Ureter (tissue), 1 donor: ENCODE results near the gene PRR20D. TPM values are rescaled to one million over a fixed set of nuclear protein-coding genes. Genes with fewer than 3 reads are reported as not detected.
"Not testable (repeated sequence)": the region's sequence is repeated elsewhere in the genome, so short reads cannot be mapped to it uniquely, and the experiment has no call there.

Source experiments
- DNase-seq: peaks from one replicate; pipeline ENCODE4 v3.0.0-alpha.2; 2020; ENCODE audit warnings: low spot score
- total RNA-seq: library from RNA; stranded (reverse); gene quantifications from one replicate; pipeline ENCODE4 v1.2.4, GENCODE V29; 2023
- donor health status: DM: yes; HTN: yes; CAD: no.

The PRR20D gene
- total RNA-seq: not detected

DNA sequence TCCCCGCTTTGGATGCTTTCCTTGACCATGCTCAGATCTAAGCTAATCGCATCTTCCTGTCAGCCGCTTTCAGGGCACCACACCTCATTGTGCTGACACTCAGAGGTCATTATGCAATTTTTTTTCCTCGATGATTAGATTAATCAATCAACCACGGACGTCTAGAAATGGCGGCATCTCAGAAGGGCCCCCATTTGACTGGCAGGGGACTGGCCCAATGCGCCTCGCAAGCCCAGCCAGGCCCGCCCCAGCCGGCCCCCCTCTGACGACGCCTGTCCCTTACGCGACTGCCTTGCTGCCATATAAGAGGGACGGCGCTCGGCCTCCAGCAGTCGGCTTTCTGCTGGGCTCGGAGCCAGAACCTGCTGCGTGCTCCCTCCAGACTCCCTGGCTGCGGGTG lies at the start of gene PRR20D:
Gene PRR20D (plus strand): TSS at position 301 of the 400 bp plus-strand sequence. CDS start 387 bp downstream, outside the sequence.
- not testable (repeated sequence) for DNase-seq

DNA sequence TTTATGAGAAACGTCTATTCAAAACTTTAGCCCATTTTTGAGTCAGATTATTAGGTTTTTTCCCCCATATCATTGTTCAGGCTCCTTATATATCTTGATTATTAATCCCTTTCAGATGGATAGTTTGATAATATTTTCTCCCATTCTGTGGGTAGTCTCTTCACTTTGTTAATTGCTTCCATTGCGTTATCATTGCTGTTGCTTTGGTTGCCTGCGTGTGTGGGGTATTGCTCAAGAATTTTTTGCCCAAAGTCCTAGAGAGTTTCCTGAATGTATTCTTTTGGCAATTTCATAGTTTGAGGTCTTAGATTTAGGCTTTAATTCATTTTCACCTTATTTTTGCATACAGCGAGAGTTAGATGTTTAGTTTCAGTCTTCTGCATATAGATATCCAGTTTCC lies 45.5 kb upstream of the PRR20D start:
- no peak for DNase-seq

DNA sequence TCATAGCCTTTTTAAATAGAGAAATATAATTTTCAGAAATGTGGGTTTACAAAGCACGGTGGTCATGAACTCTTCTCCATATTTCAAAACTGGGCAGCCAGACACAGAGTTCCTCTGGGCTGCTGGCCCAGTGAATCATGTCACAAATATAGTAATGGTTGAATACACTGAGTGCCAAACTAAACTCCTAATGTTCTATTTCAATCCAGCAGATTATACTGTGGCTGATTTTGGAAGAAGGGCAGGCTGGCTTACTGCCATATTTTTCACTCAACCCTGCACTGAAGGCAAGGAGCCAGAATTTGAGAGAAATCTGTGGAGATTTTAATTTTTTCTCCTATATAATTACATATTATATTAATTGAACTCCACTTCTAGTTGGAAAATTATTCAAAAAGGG lies 36.8 kb upstream of the PRR20D start:
- DNase-seq: peak; percentile 47

DNA sequence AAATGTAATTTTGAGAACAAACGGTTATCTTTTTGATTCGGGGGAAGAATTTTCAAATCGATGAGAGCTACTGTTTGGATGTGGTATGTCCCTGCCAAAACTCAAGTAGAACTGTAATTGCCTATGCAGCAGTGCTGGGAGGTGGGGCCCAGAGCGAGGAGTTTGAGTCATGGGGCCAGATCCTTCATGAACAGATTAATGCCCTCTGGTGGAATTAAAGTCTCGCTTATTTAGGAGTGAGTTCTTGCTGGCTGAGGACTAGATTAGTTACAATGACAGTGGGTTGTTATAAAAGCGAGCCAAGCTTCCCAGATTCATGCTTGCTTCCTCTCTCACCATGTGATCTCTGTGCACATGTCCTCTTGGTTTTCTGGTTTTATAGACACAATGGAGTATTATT lies 31.5 kb upstream of the PRR20D start:
- no peak for DNase-seq

DNA sequence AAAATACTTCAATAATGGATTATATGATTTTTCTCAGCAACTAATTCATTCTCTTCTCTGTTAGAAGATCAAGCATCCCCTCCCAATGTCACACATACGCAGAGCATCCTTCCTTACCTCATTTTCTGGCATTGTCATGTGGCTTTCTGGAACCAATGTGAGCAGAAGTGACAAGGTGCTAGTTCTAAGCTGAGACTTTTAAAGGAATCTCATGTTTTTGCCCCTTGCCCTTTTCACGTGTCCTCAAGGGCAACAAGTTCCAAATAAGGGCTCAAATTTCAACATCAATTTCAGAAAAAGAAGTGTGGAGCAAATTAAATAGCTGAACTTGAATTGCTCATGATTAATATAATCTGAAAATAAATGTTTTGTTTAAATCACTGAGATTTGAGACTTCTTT lies 24.3 kb upstream of the PRR20D start:
- no peak for DNase-seq

DNA sequence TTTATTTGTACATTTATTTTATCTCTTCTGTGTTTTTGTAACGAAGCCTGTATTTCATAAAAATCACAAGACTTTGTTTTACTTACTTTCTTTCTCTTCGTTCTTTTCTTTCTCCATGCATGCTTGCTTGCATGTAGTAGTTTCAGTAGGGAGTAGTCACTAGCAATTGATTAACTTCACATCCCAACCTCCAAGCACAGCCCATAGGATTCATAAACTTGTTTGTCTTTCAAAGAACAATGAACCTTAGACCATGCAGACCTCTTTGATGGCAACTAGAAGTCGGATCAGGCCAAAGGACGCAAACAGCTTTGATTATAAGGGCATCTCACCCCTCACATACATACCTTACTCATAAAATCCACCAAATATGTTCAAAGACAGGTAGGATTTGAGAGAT lies 22.8 kb upstream of the PRR20D start:
- no peak for DNase-seq

DNA sequence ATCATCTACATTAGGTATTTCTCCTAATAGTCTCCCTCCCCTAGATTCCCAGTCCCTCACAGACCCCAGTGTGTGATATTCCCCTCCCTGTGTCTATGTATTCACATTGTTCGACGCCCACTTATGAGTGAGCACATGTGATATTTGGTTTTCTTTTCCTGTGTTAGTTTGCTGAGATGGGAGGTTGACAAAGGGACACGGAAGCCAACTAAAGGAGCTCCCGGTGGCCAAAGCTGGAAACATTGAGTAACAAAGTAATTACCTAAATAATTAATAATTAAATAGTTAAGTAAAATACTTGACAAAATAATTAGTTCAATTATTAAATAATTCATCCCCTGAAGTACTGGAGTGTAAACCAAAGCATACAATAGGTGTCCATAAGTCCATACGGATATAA lies 21.4 kb upstream of the PRR20D start:
- no peak for DNase-seq

DNA sequence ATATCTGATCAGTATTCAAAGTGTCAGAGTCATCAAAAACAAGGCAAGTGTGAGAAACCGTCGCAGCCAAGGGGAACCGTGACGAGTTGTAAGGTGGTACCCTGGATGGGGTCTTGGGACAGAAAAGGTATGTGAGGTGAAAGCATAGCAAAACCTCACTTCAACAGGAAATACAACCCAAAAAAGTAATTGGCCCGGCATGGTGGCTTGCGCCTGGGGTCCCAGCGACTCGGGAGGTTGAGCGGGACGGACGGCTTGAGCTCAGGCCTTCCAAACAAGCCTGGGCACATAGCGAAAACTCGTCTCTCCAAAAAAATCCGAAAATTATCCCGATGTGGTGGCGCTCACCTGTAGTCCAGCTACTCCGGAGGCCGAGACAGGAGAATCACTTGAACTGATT lies 20.7 kb upstream of the PRR20D start:
- DNase-seq: not testable (repeated sequence)

DNA sequence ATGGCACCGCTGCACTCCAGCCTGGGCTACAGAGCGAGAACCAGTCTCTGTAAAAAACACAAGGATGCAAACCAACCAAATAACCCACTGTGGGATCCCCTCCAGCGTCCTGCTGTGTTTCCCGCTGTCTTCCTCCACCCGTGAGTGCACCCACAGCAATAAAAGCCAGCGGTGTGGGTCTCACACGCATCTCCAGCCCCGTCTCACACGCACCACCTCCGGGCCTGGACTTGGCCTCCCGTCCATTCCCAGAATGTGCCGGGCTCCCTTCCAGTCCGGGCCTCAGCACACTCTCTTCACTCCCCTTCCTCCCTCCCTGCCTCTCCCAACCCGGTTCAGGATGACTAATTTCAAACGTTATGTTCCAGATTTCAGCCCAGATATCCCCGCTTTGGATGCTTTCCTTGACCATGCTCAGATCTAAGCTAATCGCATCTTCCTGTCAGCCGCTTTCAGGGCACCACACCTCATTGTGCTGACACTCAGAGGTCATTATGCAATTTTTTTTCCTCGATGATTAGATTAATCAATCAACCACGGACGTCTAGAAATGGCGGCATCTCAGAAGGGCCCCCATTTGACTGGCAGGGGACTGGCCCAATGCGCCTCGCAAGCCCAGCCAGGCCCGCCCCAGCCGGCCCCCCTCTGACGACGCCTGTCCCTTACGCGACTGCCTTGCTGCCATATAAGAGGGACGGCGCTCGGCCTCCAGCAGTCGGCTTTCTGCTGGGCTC lies 20.0 kb upstream of the PRR20D start, which contains the start of gene PRR20A:
Gene PRR20A (plus strand): TSS at position 684 of the 734 bp plus-strand sequence. CDS start 387 bp downstream, outside the sequence.
- DNase-seq: not testable (repeated sequence)

DNA sequence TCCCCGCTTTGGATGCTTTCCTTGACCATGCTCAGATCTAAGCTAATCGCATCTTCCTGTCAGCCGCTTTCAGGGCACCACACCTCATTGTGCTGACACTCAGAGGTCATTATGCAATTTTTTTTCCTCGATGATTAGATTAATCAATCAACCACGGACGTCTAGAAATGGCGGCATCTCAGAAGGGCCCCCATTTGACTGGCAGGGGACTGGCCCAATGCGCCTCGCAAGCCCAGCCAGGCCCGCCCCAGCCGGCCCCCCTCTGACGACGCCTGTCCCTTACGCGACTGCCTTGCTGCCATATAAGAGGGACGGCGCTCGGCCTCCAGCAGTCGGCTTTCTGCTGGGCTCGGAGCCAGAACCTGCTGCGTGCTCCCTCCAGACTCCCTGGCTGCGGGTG lies 13.2 kb upstream of the PRR20D start, which contains the start of gene PRR20B:
Gene PRR20B (plus strand): TSS at position 301 of the 400 bp plus-strand sequence. CDS start 387 bp downstream, outside the sequence.
- not testable (repeated sequence) for DNase-seq

DNA sequence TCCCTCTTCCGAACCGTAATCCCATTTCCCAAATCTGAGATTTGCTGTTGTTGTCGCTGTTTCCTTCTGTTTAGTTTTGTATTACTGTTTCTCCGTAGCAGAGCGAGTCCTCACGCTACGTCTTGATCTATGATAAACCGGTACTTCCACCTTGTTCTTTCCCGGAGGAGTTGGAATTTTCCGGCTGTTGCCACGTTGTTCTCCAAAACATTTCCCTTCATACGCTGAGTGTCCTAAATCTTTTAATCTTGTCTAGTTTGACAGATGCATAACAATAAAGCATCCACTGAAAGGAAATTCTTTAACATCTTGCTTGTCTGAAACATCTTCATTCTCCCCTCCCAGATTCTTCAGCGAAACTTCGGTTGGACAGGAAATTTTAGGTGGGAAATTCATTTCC lies 12.3 kb upstream of the PRR20D start:
- not testable (repeated sequence) for DNase-seq

DNA sequence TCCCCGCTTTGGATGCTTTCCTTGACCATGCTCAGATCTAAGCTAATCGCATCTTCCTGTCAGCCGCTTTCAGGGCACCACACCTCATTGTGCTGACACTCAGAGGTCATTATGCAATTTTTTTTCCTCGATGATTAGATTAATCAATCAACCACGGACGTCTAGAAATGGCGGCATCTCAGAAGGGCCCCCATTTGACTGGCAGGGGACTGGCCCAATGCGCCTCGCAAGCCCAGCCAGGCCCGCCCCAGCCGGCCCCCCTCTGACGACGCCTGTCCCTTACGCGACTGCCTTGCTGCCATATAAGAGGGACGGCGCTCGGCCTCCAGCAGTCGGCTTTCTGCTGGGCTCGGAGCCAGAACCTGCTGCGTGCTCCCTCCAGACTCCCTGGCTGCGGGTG lies 6.7 kb upstream of the PRR20D start, which contains the start of gene PRR20C:
Gene PRR20C (plus strand): TSS at position 301 of the 400 bp plus-strand sequence. CDS start 387 bp downstream, outside the sequence.
- DNase-seq: not testable (repeated sequence)

DNA sequence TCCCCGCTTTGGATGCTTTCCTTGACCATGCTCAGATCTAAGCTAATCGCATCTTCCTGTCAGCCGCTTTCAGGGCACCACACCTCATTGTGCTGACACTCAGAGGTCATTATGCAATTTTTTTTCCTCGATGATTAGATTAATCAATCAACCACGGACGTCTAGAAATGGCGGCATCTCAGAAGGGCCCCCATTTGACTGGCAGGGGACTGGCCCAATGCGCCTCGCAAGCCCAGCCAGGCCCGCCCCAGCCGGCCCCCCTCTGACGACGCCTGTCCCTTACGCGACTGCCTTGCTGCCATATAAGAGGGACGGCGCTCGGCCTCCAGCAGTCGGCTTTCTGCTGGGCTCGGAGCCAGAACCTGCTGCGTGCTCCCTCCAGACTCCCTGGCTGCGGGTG lies 6.5 kb downstream of the PRR20D start, which contains the start of gene PRR20E:
Gene PRR20E (plus strand): TSS at position 301 of the 400 bp plus-strand sequence. CDS start 387 bp downstream, outside the sequence.
- not testable (repeated sequence) for DNase-seq

DNA sequence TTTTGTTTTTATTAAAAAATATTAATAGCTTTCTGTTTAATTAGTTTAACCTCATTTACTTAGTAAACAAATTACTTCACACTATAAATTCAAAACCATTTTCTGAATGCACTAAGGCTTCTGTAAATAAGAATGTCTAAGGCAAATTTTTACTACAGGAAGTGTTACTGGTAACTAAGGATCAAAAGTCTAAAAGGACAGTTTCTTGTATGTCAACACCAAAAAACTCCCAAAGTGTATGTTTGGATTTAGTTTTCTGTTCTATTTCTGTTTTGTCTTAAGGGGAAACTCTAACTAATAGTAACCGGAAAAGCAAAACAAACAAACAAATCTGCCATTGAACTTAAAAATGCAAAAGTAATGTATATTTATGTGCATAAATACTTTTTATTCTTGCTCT lies 31.2 kb downstream of the PRR20D start:
- no peak for DNase-seq

DNA sequence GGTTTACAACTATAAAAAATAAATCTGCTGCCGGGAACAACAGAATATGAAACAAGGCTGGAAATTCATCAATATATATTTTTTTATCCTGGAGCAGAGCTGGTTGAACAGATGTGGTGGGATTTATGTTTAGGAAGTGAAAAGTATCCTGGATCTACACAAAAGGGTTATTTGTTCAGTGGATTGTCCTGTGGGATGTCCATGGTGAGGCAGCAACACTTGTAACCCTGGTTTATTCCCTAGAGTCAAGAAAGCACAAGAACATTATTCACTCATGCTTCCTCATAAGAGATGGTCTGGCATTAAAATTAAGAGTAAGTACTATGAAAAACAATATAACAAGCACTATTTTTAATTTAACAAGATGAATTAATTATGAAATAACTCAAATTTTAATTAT lies 52.6 kb downstream of the PRR20D start:
- no peak for DNase-seq

Other genes with a start within 250 kb of the PRR20D start
- not detected for gene PRR20A, start 19.7 kb upstream of the PRR20D start, total RNA-seq
- gene PRR20B, start 13.1 kb upstream of the PRR20D start, total RNA-seq: not detected
- not detected for gene PRR20C, start 6.6 kb upstream of the PRR20D start, total RNA-seq
- not detected for gene PRR20E, start 6.6 kb downstream of the PRR20D start, total RNA-seq